T-helper 2 cell treated with Interferon-gamma antibody and Interleukin-4, amounts not matched to agents 100 ng/mL and 5 ng/mL, for 36 hours (primary cell): ENCODE measurements around the gene TACC2. TPM values are rescaled to one million over a fixed set of nuclear protein-coding genes. Genes with fewer than 3 reads are reported as not detected.

Source experiments
- total RNA-seq: library from RNA; stranded (reverse); gene quantifications from 2 replicates; pipeline ENCODE4 v1.2.3, GENCODE V29; 2022

The TACC2 gene
- total RNA-seq, 1 donor from 2014 or later = not detected

Other genes with a start within 250 kb of the TACC2 start
- gene ATE1, start 61.1 kb upstream of the TACC2 start, total RNA-seq = 25.3 and 25.8 TPM in 2 replicates
- gene NSMCE4A, start 13.9 kb upstream of the TACC2 start, total RNA-seq = 62.1 and 69.9 TPM in 2 replicates